ENCODE measurements around the gene SLCO3A1. TPM values are rescaled to one million over a fixed set of nuclear protein-coding genes. Genes with fewer than 3 reads are reported as not detected.

Gene SLCO3A1
- total and polyA plus RNA-seq, 2 of the 8 experiments (the other 6 are each of a cell fraction or from before 2014, with no cell fraction given): 15.1 to 20.4 TPM

GRCh38 chr15:92029767-92030166 lies 176.3 kb downstream of the SLCO3A1 start:
- Histone ChIP-seq H3K4ac (replicated peaks; ENCODE audit: insufficient read length, low read depth, low read length) (no peak overlapping the region), H3K18ac (ENCODE audit: extremely low read depth, low read length) (no peak overlapping the region), H3K27ac (ENCODE audit: low read depth, low read length) (no peak overlapping the region), H3K79me1 (ENCODE audit: low read depth, low read length) (peaks cover 2% of the 10 kb centered on the region; the same call in 1 of the 2 replicates), H2BK15ac (ENCODE audit: low read length) (no peak overlapping the region), H2BK20ac (ENCODE audit: low read length) (no peak overlapping the region), H3K14ac (ENCODE audit: insufficient read length) (no peak overlapping the region), H3K9ac (replicated peaks in 1 of 4; ENCODE audit: extremely low read depth in 1 of 4, low read depth in 3 of 4, low read length in 3 of 4) (no peak overlapping the region), H4K91ac (replicated peaks; ENCODE audit: insufficient read length, low read length) (no peak overlapping the region), H3K23me2 (ENCODE audit: low read depth, low read length) (peaks cover 2% of the 10 kb centered on the region; the same call in 1 of the 2 replicates), H3K4me3 (ENCODE audit: extremely low read depth in 1 of 4, insufficient read depth in 2 of 4, low read depth in 3 of 4, low read length in 4 of 4) (no peak overlapping the region), H3K9me3 (ENCODE audit: insufficient read depth in 2 of 2, low read depth in 1 of 2, low read length in 1 of 2) (no peaks in the 10 kb centered on the region), H2BK120ac (replicated peaks; ENCODE audit: low read depth, low read length) (no peak overlapping the region), H3K79me2 (ENCODE audit: control insufficient read depth in 1 of 2, insufficient read depth in 2 of 2, low read length in 2 of 2) (no peaks in the 10 kb centered on the region; a peak in 1 of 4 replicates), H2AK5ac (ENCODE audit: low read depth, low read length) (no peak overlapping the region), H3K4me2 (ENCODE audit: insufficient read depth in 1 of 2, low read depth in 2 of 2, low read length in 2 of 2) (no peak overlapping the region), H2BK12ac (ENCODE audit: low read depth, low read length) (no peak overlapping the region), H3K23ac (ENCODE audit: insufficient read length) (no peak overlapping the region), H3K27me3 (replicated peaks in 1 of 4; ENCODE audit: control insufficient read depth in 3 of 4, extremely low read depth in 1 of 4, insufficient read depth in 3 of 4, low read length in 3 of 4) (no peaks in the 10 kb centered on the region), H3K56ac (replicated peaks; ENCODE audit: insufficient read length, low read depth, low read length) (no peak overlapping the region), H3K36me3 (ENCODE audit: control insufficient read depth in 2 of 4, insufficient read depth in 4 of 4, low read length in 3 of 4) (no peaks in the 10 kb centered on the region), H4K8ac (ENCODE audit: extremely low read depth, insufficient read depth, low read length) (no peak overlapping the region), H2BK5ac (ENCODE audit: low read depth, low read length) (no peak overlapping the region), H4K20me1 (replicated peaks in 1 of 2; ENCODE audit: control insufficient read depth in 1 of 2, insufficient read depth in 2 of 2, low read length in 2 of 2) (no peaks in the 10 kb centered on the region), H3K4me1 (replicated peaks in 1 of 4; ENCODE audit: control insufficient read depth in 3 of 4, insufficient read depth in 4 of 4, low read length in 3 of 4) (peaks cover 2 to 7% (median 4%) of the 10 kb centered on the region in 4 experiments; a peak in 5 of 7 replicates), H2AFZ (ENCODE audit: low read length) (no peak overlapping the region), H4K5ac (ENCODE audit: insufficient read length, low read depth, low read length) (no peak overlapping the region)
- ChIA-PET POLR2A (ENCODE audit: partially characterized antibody) (no interaction called here), CTCF (ENCODE audit: partially characterized antibody) (interaction anchor here (1.9 kb wide), 1 partner anchor 49 kb away, joined by 9 read pairs; no protein-coding TSS in a partner anchor)
- 80% methylated on average over 10 of the region's 10 CpGs; no CpG with 5 or more reads in 1 of the 2 experiments for WGBS, 2 experiments (ENCODE audit: extremely low coverage in 1 of 2, insufficient coverage in 1 of 2, insufficient read length in 1 of 2, insufficient replicate concordance in 2 of 2, low coverage in 1 of 2, low lambda C conversion rate in 2 of 2, missing lambda C conversion rate in 1 of 2)
- TF ChIP-seq KDM5A (IDR thresholded peaks at IDR 0.05; ENCODE audit: low read length) (no peak), ATF3 (IDR thresholded peaks at IDR 0.05; ENCODE audit: insufficient read depth, low read depth, low read length) (no peak), HDAC2 (IDR thresholded peaks at IDR 0.05; ENCODE audit: borderline replicate concordance in 1 of 2, low read depth in 2 of 2, low read length in 2 of 2) (no peak), EP300 (IDR thresholded peaks at IDR 0.05; ENCODE audit: borderline replicate concordance in 1 of 2, low read depth in 2 of 2, low read length in 2 of 2) (no peak)
- FAIRE-seq (no peak), DNase-seq (ENCODE audit: low read depth in 1 of 2, low spot score in 2 of 2) (no peak)
